ENCODE results near the gene NLRC5.

GRCh38 chr16:56980792-56981724 is 8.3 kb upstream of the NLRC5 start:
- TF ChIP-seq ZBTB7A (IDR thresholded peaks at IDR 0.05; ENCODE audit: borderline replicate concordance, control insufficient read depth, low read depth, low read length), result no peak
- TF ChIP-seq BCLAF1 (IDR thresholded peaks at IDR 0.05; ENCODE audit: borderline replicate concordance in 1 of 2, control insufficient read depth in 1 of 2, low read depth in 2 of 2, low read length in 1 of 2), result no peak
- TF ChIP-seq SRF (CRISPR knock-in tag; IDR thresholded peaks at IDR 0.05), result no peak
- no peak for TF ChIP-seq EZH2 (IDR thresholded peaks at IDR 0.05; ENCODE audit: borderline replicate concordance, low read depth, low read length)
- TF ChIP-seq SP2 (IDR thresholded peaks at IDR 0.05; ENCODE audit: extremely low read depth, low read depth, low read length, poor library complexity, severe bottlenecking), result no peak
- no peak for TF ChIP-seq ZFPM2 (CRISPR knock-in tag; IDR thresholded peaks at IDR 0.05)
- no peak for TF ChIP-seq RERE (CRISPR knock-in tag; IDR thresholded peaks at IDR 0.05; ENCODE audit: borderline replicate concordance)
- no peak for TF ChIP-seq MAZ (CRISPR knock-in tag; conservative IDR thresholded peaks at IDR 0.05 in 1 of 2, IDR thresholded peaks at IDR 0.05 in 1 of 2)
- TF ChIP-seq ZNF121 (CRISPR knock-in tag; conservative IDR thresholded peaks at IDR 0.05), result no peak
- no peak for TF ChIP-seq POLR2AphosphoS5 (IDR thresholded peaks at IDR 0.05; ENCODE audit: control insufficient read depth, insufficient read depth, low read depth, low read length)
- no peak for TF ChIP-seq EP300 (IDR thresholded peaks at IDR 0.05; ENCODE audit: low read length)
- TF ChIP-seq CEBPG (CRISPR knock-in tag; IDR thresholded peaks at IDR 0.05), result no peak
- TF ChIP-seq CEBPG (tag; conservative IDR thresholded peaks at IDR 0.05 in 1 of 2, IDR thresholded peaks at IDR 0.05 in 1 of 2), result no peak
